ENCODE data around the gene HMX1. TPM values are rescaled to one million over a fixed set of nuclear protein-coding genes. Genes with fewer than 3 reads are reported as not detected.

The HMX1 gene
- total RNA-seq, 1 experiment from 2014 or later = 2.0 TPM

- Histone ChIP-seq H3K4me3 (ENCODE audit: insufficient read depth, low read depth, low read length) (no peak overlapping the region), H3K27me3 (ENCODE audit: control insufficient read depth, insufficient read depth, low read length) (peaks cover 1% of the 10 kb centered on the region), H3K36me3 (replicated peaks; ENCODE audit: control insufficient read depth, insufficient read depth, low read length) (no peaks in the 10 kb centered on the region)
- DNase-seq = peak; percentile 36
These were observed 41.6 kb upstream of the HMX1 start for GRCh38 chr4:8913121-8913857.

GRCh38 chr4:8912506-8912905, 40.9 kb upstream of the HMX1 start:
- H3K36me3 ChIP-seq (replicated peaks; ENCODE audit: control insufficient read depth, insufficient read depth, low read length) = no peaks in the 10 kb centered on the region
- H3K4me3 ChIP-seq (ENCODE audit: insufficient read depth, low read depth, low read length) = no peak overlapping the region
- no peaks in the 10 kb centered on the region; the same call in 1 of the 2 replicates for H3K27me3 ChIP-seq (ENCODE audit: control insufficient read depth, insufficient read depth, low read length)
- DNase-seq = no peak

- Histone ChIP-seq H3K4me3 (ENCODE audit: insufficient read depth, low read depth, low read length) (no peak overlapping the region), H3K36me3 (replicated peaks; ENCODE audit: control insufficient read depth, insufficient read depth, low read length) (no peaks in the 10 kb centered on the region), H3K27me3 (ENCODE audit: control insufficient read depth, insufficient read depth, low read length) (no peaks in the 10 kb centered on the region; the same call in 1 of the 2 replicates)
- DNase-seq = no peak
These were observed 40.4 kb upstream of the HMX1 start for GRCh38 chr4:8912089-8912455.

GRCh38 chr4:8911316-8912088, 39.9 kb upstream of the HMX1 start:
- Histone ChIP-seq H3K36me3 (replicated peaks; ENCODE audit: control insufficient read depth, insufficient read depth, low read length) (no peaks in the 10 kb centered on the region), H3K4me3 (ENCODE audit: insufficient read depth, low read depth, low read length) (no peak overlapping the region), H3K27me3 (ENCODE audit: control insufficient read depth, insufficient read depth, low read length) (no peaks in the 10 kb centered on the region; the same call in 1 of the 2 replicates)
- peak; percentile 70 for DNase-seq

GRCh38 chr4:8910822-8911315, 39.2 kb upstream of the HMX1 start:
- Histone ChIP-seq H3K4me3 (ENCODE audit: insufficient read depth, low read depth, low read length) (no peak overlapping the region), H3K27me3 (ENCODE audit: control insufficient read depth, insufficient read depth, low read length) (no peaks in the 10 kb centered on the region; the same call in 1 of the 2 replicates), H3K36me3 (replicated peaks; ENCODE audit: control insufficient read depth, insufficient read depth, low read length) (no peaks in the 10 kb centered on the region)
- DNase-seq = peak; percentile 55

GRCh38 chr4:8910100-8910821, 38.6 kb upstream of the HMX1 start:
- peak; percentile 53 for DNase-seq
- Histone ChIP-seq H3K27me3 (ENCODE audit: control insufficient read depth, insufficient read depth, low read length) (no peaks in the 10 kb centered on the region; the same call in 1 of the 2 replicates), H3K4me3 (ENCODE audit: insufficient read depth, low read depth, low read length) (no peak overlapping the region), H3K36me3 (replicated peaks; ENCODE audit: control insufficient read depth, insufficient read depth, low read length) (no peaks in the 10 kb centered on the region)

- peak; percentile 19 for DNase-seq
- Histone ChIP-seq H3K4me3 (ENCODE audit: insufficient read depth, low read depth, low read length) (no peak overlapping the region), H3K27me3 (ENCODE audit: control insufficient read depth, insufficient read depth, low read length) (no peaks in the 10 kb centered on the region; the same call in 1 of the 2 replicates)
These were observed 37.9 kb upstream of the HMX1 start for GRCh38 chr4:8909548-8909947.

GRCh38 chr4:8908206-8908893, 36.7 kb upstream of the HMX1 start:
- Histone ChIP-seq H3K36me3 (replicated peaks; ENCODE audit: control insufficient read depth, insufficient read depth, low read length) (no peaks in the 10 kb centered on the region), H3K4me3 (ENCODE audit: insufficient read depth, low read depth, low read length) (no peak overlapping the region), H3K27me3 (ENCODE audit: control insufficient read depth, insufficient read depth, low read length) (no peaks in the 10 kb centered on the region; the same call in 1 of the 2 replicates)
- peak; percentile 61 for DNase-seq

More at GRCh38 chr4:8909548-8909947, 37.9 kb upstream of the HMX1 start:
- no peaks in the 10 kb centered on the region for H3K36me3 ChIP-seq (replicated peaks; ENCODE audit: control insufficient read depth, insufficient read depth, low read length)

GRCh38 chr4:8907596-8908205, 36.1 kb upstream of the HMX1 start:
- Histone ChIP-seq H3K36me3 (replicated peaks; ENCODE audit: control insufficient read depth, insufficient read depth, low read length) (no peaks in the 10 kb centered on the region), H3K4me3 (ENCODE audit: insufficient read depth, low read depth, low read length) (no peak overlapping the region), H3K27me3 (ENCODE audit: control insufficient read depth, insufficient read depth, low read length) (no peaks in the 10 kb centered on the region; the same call in 1 of the 2 replicates)
- DNase-seq = peak; percentile 48

- H3K27me3 ChIP-seq (ENCODE audit: control insufficient read depth, insufficient read depth, low read length) = no peaks in the 10 kb centered on the region; the same call in 1 of the 2 replicates
- DNase-seq = peak; percentile 51
- no peak overlapping the region for H3K4me3 ChIP-seq (ENCODE audit: insufficient read depth, low read depth, low read length)
- H3K36me3 ChIP-seq (replicated peaks; ENCODE audit: control insufficient read depth, insufficient read depth, low read length) = no peaks in the 10 kb centered on the region
These were observed 35.5 kb upstream of the HMX1 start for GRCh38 chr4:8906991-8907595.

- Histone ChIP-seq H3K4me3 (ENCODE audit: insufficient read depth, low read depth, low read length) (no peak overlapping the region), H3K36me3 (replicated peaks; ENCODE audit: control insufficient read depth, insufficient read depth, low read length) (no peaks in the 10 kb centered on the region), H3K27me3 (ENCODE audit: control insufficient read depth, insufficient read depth, low read length) (no peaks in the 10 kb centered on the region; the same call in 1 of the 2 replicates)
- peak; percentile 35 for DNase-seq
These were observed 35.0 kb upstream of the HMX1 start for GRCh38 chr4:8906668-8906970.

- DNase-seq = peak; percentile 50
- Histone ChIP-seq H3K4me3 (ENCODE audit: insufficient read depth, low read depth, low read length) (no peak overlapping the region), H3K27me3 (ENCODE audit: control insufficient read depth, insufficient read depth, low read length) (no peaks in the 10 kb centered on the region; the same call in 1 of the 2 replicates), H3K36me3 (replicated peaks; ENCODE audit: control insufficient read depth, insufficient read depth, low read length) (no peaks in the 10 kb centered on the region)
These were observed 34.4 kb upstream of the HMX1 start for GRCh38 chr4:8905773-8906667.

Data from H7 (cell line).